Thyroid gland (tissue), 4 donors: ENCODE data around the gene ACTG2. TPM values are rescaled to one million over a fixed set of nuclear protein-coding genes. Genes with fewer than 3 reads are reported as not detected.

ENCODE experiments used
- DNase-seq, 2 donors: peaks; one replicate each; pipeline ENCODE4 v3.0.0-alpha.2; 2019
- H3K27ac ChIP-seq, 3 donors: fragments of 200-600 bp; sonication (generic); 1 replicate in 2 of 3; 2 replicates in 1 of 3; pipeline ENCODE4 v1.5.1; 2016 to 2019; ENCODE audit warnings: mild to moderate bottlenecking in 1 of 3, moderate library complexity in 1 of 3
- H3K27me3 ChIP-seq: fragments of 200-600 bp; sonication (generic); one replicate; pipeline ENCODE4 v1.5.1; 2019
- H3K36me3 ChIP-seq, 2 donors: fragments of 200-600 bp; sonication (generic); one replicate each; pipeline ENCODE4 v1.5.1; 2016 to 2019
- H3K4me1 ChIP-seq, 2 donors: fragments of 200-600 bp; sonication (generic); one replicate each; pipeline ENCODE4 v1.5.1; 2017 to 2019
- H3K4me3 ChIP-seq, 3 donors: fragments of 200-600 bp; sonication (generic); replicated peaks in 1 of 3; 1 replicate in 2 of 3; 2 replicates in 1 of 3; pipeline ENCODE4 v1.5.1; 2016; ENCODE audit warnings: mild to moderate bottlenecking in 1 of 3
- H3K9me3 ChIP-seq: fragments of 200-600 bp; sonication (generic); one replicate; pipeline ENCODE4 v1.5.1; 2017
- CTCF ChIP-seq, 6 experiments: fragments of 200-600 bp in 3 of 6; fragments of 450-650 bp in 3 of 6; sonication (generic) in 3 of 6; IDR thresholded peaks; one replicate each; pipeline ENCODE4 v1.5.1; 2016 to 2019; ENCODE audit warnings: antibody characterized with exemption in 6 of 6, mild to moderate bottlenecking in 2 of 6, inconsistent platforms in 1 of 6, moderate library complexity in 1 of 6
- POLR2A ChIP-seq, 2 donors: fragments of 450-650 bp; IDR thresholded peaks; one replicate each; pipeline ENCODE4 v1.6.1; 2017; ENCODE audit warnings: antibody characterized with exemption in 2 of 2, mild to moderate bottlenecking in 2 of 2, moderate library complexity in 1 of 2
- WGBS, 2 donors: methylation state at CpG; one replicate each; pipeline ENCODE4 v1.1.5; 2017; 5-methylcytosine and 5-hydroxymethylcytosine counted together
- intact Hi-C: fragments of 100-400 bp; cut with DNase I; formaldehyde crosslinking; loops from one replicate; pipeline ENCODE4 v1.15.1; 2023
- total RNA-seq, 4 donors: library from RNA; depleted of rRNA; stranded (reverse); fragments of >200 nt; gene quantifications; one replicate each; pipeline ENCODE4 v1.2.3, GENCODE V29; 2016

The ACTG2 gene
- total RNA-seq, 4 donors from 2014 or later = 1.5 to 24.4 (median 2.3) TPM

- TF ChIP-seq POLR2A (IDR thresholded peaks at IDR 0.05) = no peak
- TF ChIP-seq CTCF (IDR thresholded peaks at IDR 0.05) = no peak
- intact Hi-C loops = no loop called here
Measured at GRCh38 chr2:73942664-73943063, 49.9 kb downstream of the ACTG2 start.

DNA sequence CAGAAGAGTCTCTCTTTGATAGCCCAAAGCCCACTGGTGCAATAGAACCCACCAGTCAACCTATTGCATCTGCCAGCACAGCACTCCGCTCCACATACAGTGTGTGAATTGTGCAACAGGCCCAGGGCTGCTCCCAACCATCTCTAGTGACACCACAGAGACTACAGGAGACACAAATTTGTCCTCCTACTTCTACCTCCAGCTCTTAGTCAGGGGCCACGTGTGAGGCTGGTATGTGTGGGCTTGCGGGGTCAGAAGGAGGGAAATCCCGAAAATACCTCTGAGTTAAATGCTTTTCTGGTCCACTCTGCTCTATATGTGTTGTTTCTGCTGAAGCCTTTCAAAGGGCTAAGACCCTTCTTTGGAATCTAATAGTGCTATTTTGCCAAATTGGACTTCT, 51.9 kb downstream of the ACTG2 start:
- WGBS, 2 donors = 90 to 96% methylated on average over 4 of the region's 4 CpGs
- intact Hi-C loops = no loop called here
- H3K27me3 ChIP-seq = no peaks in the 10 kb centered on the region
- no peak for TF ChIP-seq POLR2A (IDR thresholded peaks at IDR 0.05)
- no peak for TF ChIP-seq CTCF (IDR thresholded peaks at IDR 0.05)
- no peaks in the 10 kb centered on the region for H3K4me1 ChIP-seq
- no peaks in the 10 kb centered on the region for H3K9me3 ChIP-seq
- H3K36me3 ChIP-seq = peaks cover 8 to 21% of the 10 kb centered on the region in 2 donors
- no peak for DNase-seq
- H3K4me3 ChIP-seq = no peak overlapping the region
- no peak overlapping the region for H3K27ac ChIP-seq

More at GRCh38 chr2:73942664-73943063, 49.9 kb downstream of the ACTG2 start:
- Histone ChIP-seq H3K27me3 (no peaks in the 10 kb centered on the region), H3K27ac (no peak overlapping the region), H3K4me1 (no peaks in the 10 kb centered on the region), H3K36me3 (peaks cover 0 to 11% of the 10 kb centered on the region in 2 donors), H3K4me3 (no peak overlapping the region), H3K9me3 (no peaks in the 10 kb centered on the region)
- no peak for DNase-seq
- WGBS, 2 donors = 72 to 82% methylated on average over 2 of the region's 2 CpGs

DNA sequence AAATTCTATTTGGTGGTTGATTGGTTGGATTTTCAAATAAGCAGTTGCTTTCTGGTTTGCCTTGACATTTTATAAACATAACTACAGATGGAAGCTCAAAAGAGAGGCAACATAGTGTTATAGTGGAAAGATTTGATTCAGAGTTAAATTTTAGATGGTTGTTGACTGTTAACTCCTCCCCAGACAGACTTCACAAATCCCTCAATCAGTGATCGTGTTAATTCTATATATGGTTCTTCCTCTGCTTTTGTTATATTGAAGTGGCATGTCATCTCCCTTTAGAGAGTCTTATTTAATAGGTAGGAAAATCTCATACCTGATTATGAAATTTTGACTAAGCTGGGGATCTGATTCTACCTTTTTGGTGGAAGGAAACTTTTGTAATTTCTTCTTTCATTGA, 53.4 kb downstream of the ACTG2 start:
- no peaks in the 10 kb centered on the region for H3K4me1 ChIP-seq
- no peak overlapping the region for H3K4me3 ChIP-seq
- H3K27ac ChIP-seq = no peak overlapping the region
- no peaks in the 10 kb centered on the region for H3K27me3 ChIP-seq
- H3K36me3 ChIP-seq = peaks cover 18 to 31% of the 10 kb centered on the region in 2 donors
- no peak for DNase-seq
- WGBS, 2 donors = 95 to 97% methylated on average over 1 of the region's 1 CpG
- TF ChIP-seq CTCF (IDR thresholded peaks at IDR 0.05) (no peak), POLR2A (IDR thresholded peaks at IDR 0.05) (no peak)
- intact Hi-C loops = no loop called here
- no peaks in the 10 kb centered on the region for H3K9me3 ChIP-seq

DNA sequence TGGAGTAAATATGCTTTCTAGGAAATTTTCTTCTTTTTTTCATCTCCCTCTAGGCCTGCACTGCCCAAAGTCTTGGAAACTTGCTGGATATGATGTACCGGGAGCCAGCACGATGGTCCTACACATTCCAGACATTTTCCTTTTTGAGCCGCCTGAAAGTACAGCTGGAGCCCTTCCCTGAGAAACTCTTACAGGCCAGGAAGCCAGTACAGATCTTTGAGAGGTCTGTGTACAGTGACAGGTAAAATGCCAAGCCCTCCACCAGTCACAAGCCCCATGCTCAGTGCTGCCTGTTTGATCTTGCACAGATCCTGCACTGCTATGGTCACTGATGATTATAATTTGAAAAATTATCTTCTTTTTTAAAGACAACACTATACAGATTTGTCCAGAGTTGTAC, 53.9 kb downstream of the ACTG2 start:
- Histone ChIP-seq H3K27me3 (no peaks in the 10 kb centered on the region), H3K9me3 (no peaks in the 10 kb centered on the region), H3K27ac (no peak overlapping the region), H3K4me3 (no peak overlapping the region), H3K4me1 (no peaks in the 10 kb centered on the region), H3K36me3 (peaks cover 22 to 34% of the 10 kb centered on the region in 2 donors)
- 85 to 90% methylated on average over 3 of the region's 3 CpGs for WGBS, 2 donors
- intact Hi-C loops = no loop called here
- TF ChIP-seq CTCF (IDR thresholded peaks at IDR 0.05) (no peak), POLR2A (IDR thresholded peaks at IDR 0.05) (no peak)
- no peak for DNase-seq

DNA sequence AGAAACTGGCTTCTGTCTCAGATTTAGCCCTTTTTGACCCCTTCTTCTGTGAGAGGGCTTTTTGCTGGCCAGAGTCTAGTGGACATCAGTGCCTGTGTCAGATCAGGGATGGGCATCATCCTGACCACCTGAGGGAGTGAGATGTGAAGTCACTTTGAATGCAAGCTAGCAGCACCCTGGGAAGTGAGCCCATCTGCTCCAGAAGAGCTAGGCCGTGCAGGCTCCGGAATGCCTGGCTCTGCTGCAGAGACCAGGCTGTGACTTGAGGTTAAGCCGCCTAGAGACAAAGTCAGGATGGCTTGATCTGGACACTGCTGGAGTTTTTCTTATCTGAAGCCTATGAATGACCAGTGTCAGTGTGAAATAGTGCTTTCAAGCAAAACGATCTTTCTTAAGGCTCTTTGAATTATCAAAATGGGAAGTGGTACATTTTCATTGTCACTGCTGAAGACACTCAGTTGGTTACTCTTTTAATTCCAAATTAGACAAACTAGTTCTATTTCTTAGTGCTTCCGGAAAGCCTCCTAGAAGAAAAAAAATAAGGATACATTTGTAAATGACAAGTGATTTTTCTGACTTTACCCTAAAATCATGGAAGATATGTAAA, 54.7 kb downstream of the ACTG2 start:
- peaks cover 22 to 37% of the 10 kb centered on the region in 2 donors for H3K36me3 ChIP-seq
- intact Hi-C loops = no loop called here
- no peaks in the 10 kb centered on the region for H3K4me1 ChIP-seq
- H3K4me3 ChIP-seq = no peak overlapping the region
- DNase-seq = no peak
- no peak overlapping the region for H3K27ac ChIP-seq
- no peak for TF ChIP-seq CTCF (IDR thresholded peaks at IDR 0.05)
- no peak for TF ChIP-seq POLR2A (IDR thresholded peaks at IDR 0.05)
- no peaks in the 10 kb centered on the region for H3K27me3 ChIP-seq
- WGBS, 2 donors = 90 to 96% methylated on average over 5 of the region's 5 CpGs
- no peaks in the 10 kb centered on the region for H3K9me3 ChIP-seq
